GM21390 (cell line): ENCODE measurements around the gene CKB.

Source experiments
- ATAC-seq: cut with Tn5 transposase; IDR thresholded peaks from one replicate; pipeline ENCODE4 v1.9.1; 2021; ENCODE audit not compliant: unreplicated experiment

The CKB gene

GRCh38 chr14:103492156-103492925 lies 30.3 kb downstream of the CKB start:
- no peak for ATAC-seq

GRCh38 chr14:103491691-103492090 lies 30.9 kb downstream of the CKB start:
- ATAC-seq: no peak

- no peak for ATAC-seq
Measured at GRCh38 chr14:103489621-103490020, 33.0 kb downstream of the CKB start.

DNA sequence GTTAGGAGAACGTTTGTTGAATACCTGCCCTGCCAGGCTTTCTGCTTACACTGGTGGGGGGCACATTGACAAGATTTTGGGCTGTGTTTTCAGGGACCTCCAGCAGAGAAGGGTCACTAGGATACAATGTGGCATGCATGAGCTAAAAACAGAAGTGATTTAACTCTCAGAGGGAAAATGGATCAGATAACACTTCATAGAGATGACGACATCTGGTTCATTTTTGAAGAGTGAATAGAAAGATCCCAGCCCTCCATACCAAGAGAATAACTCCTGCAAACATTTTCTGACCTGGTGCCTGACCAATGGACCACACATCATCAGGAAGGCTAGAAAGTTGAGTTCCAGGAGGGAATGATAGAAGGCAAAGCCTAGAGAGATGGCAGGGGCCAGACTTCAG lies 33.7 kb downstream of the CKB start:
- no peak for ATAC-seq

DNA sequence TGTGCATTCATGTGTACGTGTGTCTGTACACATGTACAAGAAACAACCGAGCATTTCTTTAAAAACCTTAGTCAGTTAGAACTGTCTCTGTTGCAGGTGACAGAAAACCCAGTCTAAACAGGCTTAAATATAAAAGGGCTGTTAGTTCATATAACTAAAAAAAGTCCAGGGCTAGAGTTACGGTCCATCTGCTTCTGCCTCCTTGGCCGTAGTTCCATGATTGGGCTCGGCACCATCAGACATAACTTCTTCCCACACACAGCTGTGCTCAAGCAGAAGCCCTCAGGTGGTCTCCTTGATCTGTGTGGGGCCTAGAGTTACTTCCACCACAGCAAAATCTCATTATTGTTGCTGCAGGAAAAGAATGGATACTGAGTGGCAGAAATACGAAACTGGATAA lies 34.6 kb downstream of the CKB start:
- ATAC-seq: no peak

DNA sequence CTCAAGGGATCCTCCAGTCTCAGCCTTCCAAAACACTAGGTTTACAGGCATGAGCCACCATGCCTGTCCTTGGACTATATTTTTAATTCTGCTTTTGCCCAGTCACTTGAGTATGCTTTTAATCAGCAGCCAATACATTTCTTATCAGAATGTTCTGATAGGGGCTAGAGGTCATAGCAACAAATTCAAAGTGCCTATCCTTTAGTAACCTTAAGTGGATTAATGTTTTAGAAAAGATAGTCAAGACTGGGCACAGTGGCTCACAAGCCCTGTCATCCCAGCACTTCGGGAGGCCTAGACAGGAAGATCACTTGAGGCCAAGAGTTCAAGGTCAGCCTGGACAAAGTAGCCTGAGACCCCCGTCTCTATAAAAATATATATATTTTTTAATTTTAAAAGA lies 37.1 kb downstream of the CKB start:
- ATAC-seq: no peak

DNA sequence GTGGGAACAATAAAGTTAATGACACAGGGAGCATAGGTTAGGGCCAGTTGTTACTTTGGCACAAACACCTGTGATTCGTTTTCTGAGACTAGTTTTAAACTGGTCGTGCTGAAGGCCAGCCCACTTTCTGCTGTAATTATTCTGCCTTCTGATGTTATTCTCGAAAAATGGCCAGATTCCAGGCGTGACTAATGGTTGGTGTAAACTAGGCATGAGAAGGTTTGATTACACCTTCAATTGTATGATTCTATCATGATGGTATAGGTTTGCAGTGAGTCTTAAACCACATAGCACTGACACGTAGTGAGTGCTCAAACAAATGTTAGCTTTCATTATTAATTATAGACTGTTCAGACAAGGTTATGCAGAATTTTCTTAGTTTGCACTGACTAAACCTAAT lies 39.0 kb downstream of the CKB start:
- no peak for ATAC-seq

DNA sequence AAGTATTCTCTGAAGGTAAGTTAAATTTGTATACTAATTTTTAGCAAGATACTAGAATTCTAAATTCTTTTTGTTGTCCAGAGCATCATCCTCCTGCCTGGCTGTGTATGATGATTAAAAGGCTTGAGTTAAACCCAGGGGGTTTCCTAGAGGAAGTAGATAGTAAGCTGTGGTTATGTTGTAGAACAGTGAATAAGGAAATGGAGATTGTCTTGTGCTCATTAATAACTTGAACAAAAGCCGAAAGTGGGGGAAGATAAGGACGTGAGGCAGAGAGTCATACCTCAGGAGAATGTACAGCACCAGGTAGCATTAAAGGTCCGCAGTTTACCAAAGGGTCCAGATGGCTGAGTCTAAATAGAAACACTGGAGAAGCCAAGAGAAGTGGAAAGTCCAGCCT lies 42.0 kb downstream of the CKB start:
- peak; percentile 61 for ATAC-seq

DNA sequence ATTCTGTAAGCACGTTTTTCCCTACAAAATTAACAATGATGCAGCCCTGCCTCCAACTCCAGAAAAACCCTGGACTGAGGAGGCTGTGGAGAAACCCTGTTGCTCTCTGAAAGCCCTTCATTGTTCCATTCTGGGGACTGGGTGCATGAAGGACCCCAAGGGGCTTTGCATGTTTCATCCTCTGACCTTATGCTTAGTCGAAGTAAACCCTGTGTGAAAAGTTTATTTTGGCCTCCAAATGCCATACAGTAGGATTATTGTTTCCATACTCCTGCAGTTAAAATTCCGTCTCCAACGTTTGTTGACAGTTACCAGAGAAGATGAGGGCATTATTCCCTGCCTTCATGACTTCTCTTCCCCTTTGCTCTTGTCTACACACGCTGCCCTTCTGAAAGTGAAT lies 46.0 kb downstream of the CKB start:
- ATAC-seq: no peak

GRCh38 chr14:103476065-103476464 lies 46.6 kb downstream of the CKB start:
- no peak for ATAC-seq

GRCh38 chr14:103474893-103475292 lies 47.7 kb downstream of the CKB start:
- no peak for ATAC-seq

- no peak for ATAC-seq
Measured at GRCh38 chr14:103472939-103473338, 49.7 kb downstream of the CKB start.
